ENCODE data around the gene SLC16A14.

DNA sequence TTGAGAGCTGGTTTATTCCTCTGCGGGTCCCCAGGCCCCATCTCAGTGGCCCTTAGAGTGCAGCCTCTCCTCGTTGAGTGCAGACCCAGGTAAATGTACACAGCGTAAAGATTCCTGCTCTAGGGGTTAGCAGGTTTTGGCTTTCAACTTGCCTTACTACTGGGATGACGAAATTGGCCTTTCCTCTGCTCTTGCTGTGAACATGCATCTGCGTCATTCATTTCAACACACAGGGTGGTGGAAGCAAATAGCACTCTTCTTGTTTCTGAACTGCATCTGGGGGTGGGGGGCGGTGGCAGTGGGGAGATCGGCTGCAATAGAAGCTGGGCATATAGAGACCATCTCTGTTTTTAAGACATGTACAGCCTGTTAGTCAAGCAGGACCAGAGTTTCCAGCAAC lies 16.5 kb upstream of the SLC16A14 start:
- TF ChIP-seq POLR2A (IDR thresholded peaks at IDR 0.05; ENCODE audit: low read length) (no peak), GATA1 (IDR thresholded peaks at IDR 0.05; ENCODE audit: low read depth, low read length) (no peak)
